Esophagus squamous epithelium (tissue), 4 donors: ENCODE results near the gene ICA1.

Experiments used
- POLR2A ChIP-seq, 4 donors: fragments of 450-650 bp; IDR thresholded peaks; one replicate each; pipeline ENCODE4 v1.6.1; 2017; ENCODE audit warnings: antibody characterized with exemption in 4 of 4, mild to moderate bottlenecking in 4 of 4, moderate library complexity in 3 of 4
- TF ChIP-seq, protein P1 (sequence below), 6 experiments: fragments of 450-650 bp in 4 of 6; fragments of 200-600 bp in 2 of 6; sonication (generic) in 2 of 6; IDR thresholded peaks; one replicate each; pipeline ENCODE4 v1.5.1; 2016 to 2019; ENCODE audit warnings: antibody characterized with exemption in 6 of 6, mild to moderate bottlenecking in 4 of 6, moderate library complexity in 4 of 6

DNA sequence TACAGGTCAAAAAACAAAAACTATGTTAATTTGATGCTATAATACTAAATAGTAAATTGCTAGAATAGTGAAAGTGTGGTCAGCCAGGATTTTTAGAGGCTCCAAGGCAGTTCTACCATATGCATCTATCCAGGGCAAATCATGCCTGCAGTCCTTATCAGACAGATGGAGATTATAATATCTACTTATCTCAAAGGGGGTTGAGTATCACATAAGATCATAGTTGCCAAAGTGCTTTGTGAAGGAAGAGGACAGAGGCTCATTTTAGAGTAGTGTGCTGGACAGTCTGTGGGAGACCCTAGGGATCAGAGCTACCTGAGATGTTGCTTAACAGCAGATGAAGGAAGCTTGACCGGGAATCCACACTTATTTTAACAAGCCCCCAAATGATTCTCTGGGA is 3.2 kb downstream of the ICA1 start:
- TF ChIP-seq, protein P1, sequence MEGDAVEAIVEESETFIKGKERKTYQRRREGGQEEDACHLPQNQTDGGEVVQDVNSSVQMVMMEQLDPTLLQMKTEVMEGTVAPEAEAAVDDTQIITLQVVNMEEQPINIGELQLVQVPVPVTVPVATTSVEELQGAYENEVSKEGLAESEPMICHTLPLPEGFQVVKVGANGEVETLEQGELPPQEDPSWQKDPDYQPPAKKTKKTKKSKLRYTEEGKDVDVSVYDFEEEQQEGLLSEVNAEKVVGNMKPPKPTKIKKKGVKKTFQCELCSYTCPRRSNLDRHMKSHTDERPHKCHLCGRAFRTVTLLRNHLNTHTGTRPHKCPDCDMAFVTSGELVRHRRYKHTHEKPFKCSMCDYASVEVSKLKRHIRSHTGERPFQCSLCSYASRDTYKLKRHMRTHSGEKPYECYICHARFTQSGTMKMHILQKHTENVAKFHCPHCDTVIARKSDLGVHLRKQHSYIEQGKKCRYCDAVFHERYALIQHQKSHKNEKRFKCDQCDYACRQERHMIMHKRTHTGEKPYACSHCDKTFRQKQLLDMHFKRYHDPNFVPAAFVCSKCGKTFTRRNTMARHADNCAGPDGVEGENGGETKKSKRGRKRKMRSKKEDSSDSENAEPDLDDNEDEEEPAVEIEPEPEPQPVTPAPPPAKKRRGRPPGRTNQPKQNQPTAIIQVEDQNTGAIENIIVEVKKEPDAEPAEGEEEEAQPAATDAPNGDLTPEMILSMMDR (IDR thresholded peaks at IDR 0.05): no peak
- TF ChIP-seq POLR2A (IDR thresholded peaks at IDR 0.05): no peak
